Right lobe of liver (tissue), 6 donors: ENCODE data around the gene EMILIN3. TPM values are rescaled to one million over a fixed set of nuclear protein-coding genes. Genes with fewer than 3 reads are reported as not detected.

Experiments
- ATAC-seq, 4 donors: fragments of 200-7000 bp; cut with Tn5 transposase; one replicate each; pipeline ENCODE4 v1.9.1; 2020; ENCODE audit warnings: mild to moderate bottlenecking in 4 of 4, moderate library complexity in 4 of 4
- DNase-seq, 3 donors: peaks; one replicate each; pipeline ENCODE4 v3.0.0-alpha.2; 2020
- H3K27ac ChIP-seq, 3 donors: fragments of 200-600 bp; one replicate each; pipeline ENCODE4 v1.8.0; 2022
- H3K27me3 ChIP-seq, 2 donors: fragments of 200-600 bp; one replicate each; pipeline ENCODE4 v1.8.0; 2022
- H3K36me3 ChIP-seq, 4 donors: fragments of 200-600 bp; sonication (generic) in 1 of 4; one replicate each; pipeline versions ENCODE4 v1.5.1 to v1.8.0; 2017 to 2022; ENCODE audit warnings: control low read depth in 1 of 4
- H3K4me1 ChIP-seq, 4 donors: fragments of 200-600 bp; sonication (generic) in 1 of 4; one replicate each; pipeline versions ENCODE4 v1.5.1 to v1.8.0; 2017 to 2022; ENCODE audit warnings: control low read depth in 1 of 4
- H3K4me3 ChIP-seq, 3 donors: fragments of 200-600 bp; one replicate each; pipeline ENCODE4 v1.8.0; 2022
- H3K9me3 ChIP-seq, 4 donors: fragments of 200-600 bp; sonication (generic) in 1 of 4; one replicate each; pipeline versions ENCODE4 v1.5.1 to v1.8.0; 2017 to 2022; ENCODE audit warnings: control low read depth in 1 of 4
- POLR2A ChIP-seq: fragments of 450-650 bp; IDR thresholded peaks from one replicate; pipeline ENCODE4 v1.6.1; 2017; ENCODE audit warnings: antibody characterized with exemption, mild to moderate bottlenecking
- WGBS: methylation state at CpG from one replicate; pipeline ENCODE4 v1.1.6; 2018; ENCODE audit warnings: low coverage, low lambda C conversion rate; ENCODE audit not compliant: insufficient coverage; ENCODE audit errors: missing lambda C conversion rate; 5-methylcytosine and 5-hydroxymethylcytosine counted together
- intact Hi-C, 2 donors: fragments of 100-400 bp; cut with DNase I; formaldehyde crosslinking; loops; one replicate each; pipeline versions ENCODE4 v1.11.2 to v1.14.1; 2022
- total RNA-seq, 6 experiments: library from RNA; depleted of rRNA in 2 of 6; stranded (reverse); fragments of >200 nt in 2 of 6; fragmentation: NEBNext Ultra II Directional in 3 of 6; extraction: Animal tissue kit (Norgen Biotek cat#: 25700) in 3 of 6; gene quantifications; one replicate each; pipeline versions ENCODE4 v1.1.0 to v1.2.4, GENCODE V29; 2016 to 2023
- TF ChIP-seq, protein P1 (sequence below), 4 donors: fragments of 200-600 bp in 3 of 4; fragments of 450-650 bp in 1 of 4; IDR thresholded peaks; one replicate each; pipeline versions ENCODE4 v1.5.1 to v1.8.0; 2016 to 2022; ENCODE audit warnings: antibody characterized with exemption in 4 of 4, mild to moderate bottlenecking in 2 of 4
- donor health status: DM: no; HTN: yes; CAD: no.
- donor health status: DM: no; HTN: no; CAD: no.
- donor health status: DM: no; HTN: no; CAD: no.
- donor health status: DM: no; HTN: yes; CAD: no.
- donor health status: DM: no; HTN: yes; CAD: no.

The EMILIN3 gene
- total RNA-seq, 6 experiments from 2014 or later: 0.07 to 0.09 (median 0.07) TPM; not detected in 3

DNA sequence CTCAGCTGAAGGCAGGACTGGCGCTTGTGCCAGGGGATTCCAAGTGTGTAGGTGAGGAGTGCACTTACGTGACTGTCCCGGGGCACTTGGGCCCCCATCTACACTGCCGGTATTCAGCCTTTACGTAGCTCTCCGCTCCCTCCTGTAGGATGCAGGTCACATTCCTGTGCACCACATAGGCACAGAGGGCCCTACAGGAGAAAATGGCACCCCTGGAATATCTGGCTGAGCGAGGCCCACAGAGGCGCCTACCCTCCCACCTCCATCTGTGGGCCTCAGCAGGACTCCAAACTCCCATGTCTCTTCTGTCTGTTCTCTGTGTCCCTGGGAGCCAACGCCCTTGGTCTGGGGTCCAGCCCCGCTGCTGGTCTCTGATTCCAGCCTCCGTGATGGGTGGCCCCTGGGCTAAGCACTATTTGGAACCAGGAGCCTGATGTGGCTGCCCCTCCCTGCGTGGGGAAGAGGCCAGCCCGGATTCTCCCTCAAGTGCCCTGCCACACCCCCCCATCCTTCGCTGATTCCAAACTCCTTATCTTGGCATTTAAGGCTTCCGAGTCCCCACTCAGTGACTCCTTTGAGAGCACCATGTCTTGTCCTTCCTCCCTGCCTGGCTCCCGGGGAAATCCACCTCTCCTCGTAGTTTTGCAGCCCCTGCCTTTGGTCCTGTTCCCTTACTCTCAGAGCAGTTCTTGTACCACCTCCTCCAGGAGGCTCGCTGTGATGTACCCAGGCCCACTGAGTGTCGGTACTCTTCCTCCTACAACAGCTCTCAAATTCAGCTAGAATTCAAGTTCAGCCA lies 1.5 kb downstream of the EMILIN3 start:
- ATAC-seq (no peak), DNase-seq (no peak)
- TF ChIP-seq POLR2A: no peak
- TF ChIP-seq, protein P1, sequence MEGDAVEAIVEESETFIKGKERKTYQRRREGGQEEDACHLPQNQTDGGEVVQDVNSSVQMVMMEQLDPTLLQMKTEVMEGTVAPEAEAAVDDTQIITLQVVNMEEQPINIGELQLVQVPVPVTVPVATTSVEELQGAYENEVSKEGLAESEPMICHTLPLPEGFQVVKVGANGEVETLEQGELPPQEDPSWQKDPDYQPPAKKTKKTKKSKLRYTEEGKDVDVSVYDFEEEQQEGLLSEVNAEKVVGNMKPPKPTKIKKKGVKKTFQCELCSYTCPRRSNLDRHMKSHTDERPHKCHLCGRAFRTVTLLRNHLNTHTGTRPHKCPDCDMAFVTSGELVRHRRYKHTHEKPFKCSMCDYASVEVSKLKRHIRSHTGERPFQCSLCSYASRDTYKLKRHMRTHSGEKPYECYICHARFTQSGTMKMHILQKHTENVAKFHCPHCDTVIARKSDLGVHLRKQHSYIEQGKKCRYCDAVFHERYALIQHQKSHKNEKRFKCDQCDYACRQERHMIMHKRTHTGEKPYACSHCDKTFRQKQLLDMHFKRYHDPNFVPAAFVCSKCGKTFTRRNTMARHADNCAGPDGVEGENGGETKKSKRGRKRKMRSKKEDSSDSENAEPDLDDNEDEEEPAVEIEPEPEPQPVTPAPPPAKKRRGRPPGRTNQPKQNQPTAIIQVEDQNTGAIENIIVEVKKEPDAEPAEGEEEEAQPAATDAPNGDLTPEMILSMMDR (IDR thresholded peaks at IDR 0.05): no peak
- Histone ChIP-seq H3K36me3 (no peaks in the 10 kb centered on the region), H3K4me3 (no peak overlapping the region), H3K27me3 (no peaks in the 10 kb centered on the region), H3K9me3 (no peaks in the 10 kb centered on the region), H3K4me1 (peaks cover 0 to 5% (median 0%) of the 10 kb centered on the region in 4 donors), H3K27ac (no peak overlapping the region)
- 66% methylated on average over 8 of the region's 19 CpGs for WGBS
- intact Hi-C loops: loop anchor here in 1 of 2 donors (5.0 kb wide), 1 partner anchor 42 kb away; no protein-coding TSS in a partner anchor

DNA sequence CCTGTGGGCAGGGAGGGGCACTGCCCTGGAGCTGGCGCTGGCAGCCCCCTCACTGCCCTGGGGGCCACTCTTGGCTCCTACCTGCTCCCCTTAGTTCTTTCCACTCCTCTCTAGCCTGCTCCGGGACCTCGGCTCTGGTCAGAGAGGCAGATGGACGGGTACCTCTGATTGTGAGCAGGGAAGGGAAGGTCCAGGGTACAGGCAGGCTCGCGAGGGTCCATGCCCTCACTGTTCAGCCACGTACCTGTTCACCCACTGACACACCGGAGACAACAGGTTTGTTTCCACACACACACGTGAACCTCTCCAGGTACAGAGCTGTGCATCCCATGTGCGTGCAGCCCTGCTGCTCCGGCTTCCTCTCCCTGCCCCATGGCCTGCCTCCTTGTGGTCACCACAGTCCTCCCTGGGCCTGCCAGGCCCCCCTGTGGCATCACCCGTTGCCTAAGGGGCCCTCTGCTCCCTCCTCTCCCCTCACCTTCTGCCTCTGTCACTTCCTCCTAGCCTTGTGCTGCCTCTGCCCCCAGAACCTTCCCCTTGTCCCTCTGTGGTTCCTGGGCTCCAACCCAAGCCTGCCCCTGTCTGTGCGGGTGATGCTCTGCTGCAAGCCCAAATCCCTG lies 2.3 kb downstream of the EMILIN3 start:
- DNase-seq (no peak), ATAC-seq (no peak)
- WGBS: 71% methylated on average over 10 of the region's 13 CpGs
- peaks cover 0 to 5% (median 2%) of the 10 kb centered on the region in 4 donors for H3K36me3 ChIP-seq
- TF ChIP-seq, protein P1 (IDR thresholded peaks at IDR 0.05): no peak
- no peak for TF ChIP-seq POLR2A
- H3K4me3 ChIP-seq: no peak overlapping the region
- H3K9me3 ChIP-seq: no peaks in the 10 kb centered on the region
- H3K27me3 ChIP-seq: no peaks in the 10 kb centered on the region
- intact Hi-C loops: loop anchor here in 1 of 2 donors (5.0 kb wide), 1 partner anchor 43 kb away; no protein-coding TSS in a partner anchor
- no peak overlapping the region for H3K27ac ChIP-seq
- H3K4me1 ChIP-seq: peaks cover 0 to 5% (median 0%) of the 10 kb centered on the region in 4 donors

DNA sequence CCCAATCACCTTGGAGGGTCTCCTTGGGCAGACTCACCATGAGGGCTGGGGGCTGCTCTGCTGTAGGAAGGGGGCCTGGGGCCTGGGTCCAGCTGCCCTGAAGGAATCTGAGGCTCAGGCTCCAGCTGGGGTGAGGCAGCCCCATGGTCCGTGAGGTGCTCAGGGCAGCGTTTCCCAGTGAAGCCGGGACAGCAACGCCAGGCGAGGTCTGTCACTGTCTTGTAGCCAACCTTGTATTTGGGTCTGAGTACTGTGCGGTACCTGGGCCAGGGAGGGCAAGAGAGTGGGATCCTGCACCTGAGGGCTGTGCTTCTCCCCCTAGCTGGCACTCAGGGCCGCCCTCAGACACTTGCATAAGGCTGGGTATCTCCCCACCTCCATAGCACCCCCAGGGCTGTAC lies 3.0 kb downstream of the EMILIN3 start:
- DNase-seq (no peak), ATAC-seq (no peak)
- Histone ChIP-seq H3K36me3 (peaks cover 0 to 5% (median 2%) of the 10 kb centered on the region in 4 donors), H3K9me3 (no peaks in the 10 kb centered on the region), H3K27me3 (no peaks in the 10 kb centered on the region), H3K27ac (no peak overlapping the region), H3K4me3 (no peak overlapping the region), H3K4me1 (peaks cover 0 to 11% (median 3%) of the 10 kb centered on the region in 4 donors)
- intact Hi-C loops: loop anchor here in 1 of 2 donors (5.0 kb wide), 1 partner anchor 44 kb away; no protein-coding TSS in a partner anchor
- TF ChIP-seq, protein P1 (IDR thresholded peaks at IDR 0.05): no peak
- TF ChIP-seq POLR2A: no peak
- WGBS: no CpG with 5 or more reads among the region's 7 CpGs

DNA sequence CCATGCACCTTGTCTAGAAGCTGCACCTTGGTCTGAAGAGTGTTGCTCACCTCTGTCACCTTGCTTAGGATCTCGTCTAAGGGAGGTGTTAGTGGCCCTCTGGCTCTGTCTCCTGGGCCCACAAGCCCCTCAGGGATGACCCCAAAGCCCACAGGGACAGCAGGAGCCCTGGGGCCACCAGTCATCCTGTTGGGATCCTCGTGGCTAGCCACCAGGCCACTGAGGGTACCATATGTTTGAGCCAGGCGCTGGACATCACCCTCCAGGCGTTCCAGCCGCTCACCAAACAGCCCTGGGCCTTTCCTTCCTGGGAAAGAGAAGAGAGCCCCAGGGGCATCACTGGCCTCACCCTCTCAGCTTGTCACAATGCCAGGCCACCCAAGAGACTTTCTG lies 3.9 kb downstream of the EMILIN3 start:
- H3K4me3 ChIP-seq: no peak overlapping the region
- WGBS: no CpG with 5 or more reads among the region's 5 CpGs
- no peaks in the 10 kb centered on the region for H3K9me3 ChIP-seq
- intact Hi-C loops: loop anchor here in 1 of 2 donors (5.0 kb wide), 1 partner anchor 45 kb away; no protein-coding TSS in a partner anchor
- H3K27me3 ChIP-seq: no peaks in the 10 kb centered on the region
- TF ChIP-seq, protein P1 (IDR thresholded peaks at IDR 0.05): no peak
- no peak overlapping the region for H3K27ac ChIP-seq
- no peak for DNase-seq
- ATAC-seq: no peak
- peaks cover 0 to 5% (median 2%) of the 10 kb centered on the region in 4 donors for H3K36me3 ChIP-seq
- peaks cover 0 to 16% (median 7%) of the 10 kb centered on the region in 4 donors for H3K4me1 ChIP-seq
